ENCODE data around the gene MAGEB10.
A peak's percentile ranks its signal among the peaks of the same experiment; 100 is the strongest.
"Not testable (repeated sequence)": the region's sequence is repeated elsewhere in the genome, so short reads cannot be mapped to it uniquely, and the experiment has no call there.

Gene MAGEB10

DNA sequence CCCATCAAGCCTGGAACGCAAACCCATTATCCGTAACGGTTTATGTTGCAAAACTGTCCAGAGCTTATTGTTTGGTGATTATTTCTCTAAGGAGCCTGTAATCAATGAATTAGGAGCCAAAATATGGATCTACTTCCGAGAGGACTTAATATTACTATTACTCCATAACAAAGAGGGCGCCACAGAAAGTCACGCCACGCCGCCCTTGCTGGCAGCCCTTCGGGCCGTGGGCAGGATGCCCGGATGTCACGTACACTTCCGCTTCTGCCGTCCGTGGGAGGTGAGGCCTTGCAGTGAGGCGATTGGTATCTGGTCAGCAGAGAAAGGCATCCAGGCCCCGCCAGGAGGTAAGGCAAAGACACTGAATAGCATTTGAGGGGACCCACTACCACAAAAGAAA, at the start of gene MAGEB10:
Gene MAGEB10, plus strand, starts transcription at position 301 of the 400 bp plus-strand sequence. CDS start 13,317 bp downstream, outside the sequence.
- DNase-seq = no peak

- no peak for DNase-seq
These were observed 42.1 kb upstream of the MAGEB10 start for GRCh38 chrX:27765718-27766117.

GRCh38 chrX:27767387-27767786, 40.4 kb upstream of the MAGEB10 start:
- DNase-seq = no peak

GRCh38 chrX:27775984-27776383, 31.8 kb upstream of the MAGEB10 start:
- no peak for DNase-seq

DNA sequence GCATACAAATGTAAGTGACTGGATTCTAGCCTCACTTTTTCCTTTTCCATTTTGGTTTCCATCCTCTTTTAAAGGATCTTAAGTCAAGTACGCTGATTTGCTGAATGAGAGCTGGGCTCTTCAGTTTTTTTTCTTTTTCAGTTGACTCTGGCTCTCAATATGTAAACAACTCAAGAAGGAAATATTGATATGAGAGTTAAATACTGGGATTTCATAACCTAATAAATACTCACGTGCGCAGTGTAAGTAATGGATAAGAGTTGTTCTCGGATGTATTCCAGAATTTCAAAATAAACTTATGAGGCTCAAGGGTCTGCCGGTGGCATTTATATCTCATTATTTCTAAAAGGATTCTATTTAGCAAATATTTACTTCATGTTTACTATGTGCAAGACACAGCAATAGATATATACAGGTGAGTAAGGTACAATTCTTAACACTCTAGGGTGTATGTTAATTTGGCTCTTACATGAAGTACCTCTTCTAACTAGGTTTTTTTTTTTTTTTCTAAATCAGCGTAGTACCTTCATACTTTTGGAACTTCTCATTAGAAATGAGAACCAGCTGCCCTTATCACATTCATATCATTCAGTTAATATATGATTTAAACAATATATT, 11.0 kb upstream of the MAGEB10 start:
- DNase-seq = no peak

DNA sequence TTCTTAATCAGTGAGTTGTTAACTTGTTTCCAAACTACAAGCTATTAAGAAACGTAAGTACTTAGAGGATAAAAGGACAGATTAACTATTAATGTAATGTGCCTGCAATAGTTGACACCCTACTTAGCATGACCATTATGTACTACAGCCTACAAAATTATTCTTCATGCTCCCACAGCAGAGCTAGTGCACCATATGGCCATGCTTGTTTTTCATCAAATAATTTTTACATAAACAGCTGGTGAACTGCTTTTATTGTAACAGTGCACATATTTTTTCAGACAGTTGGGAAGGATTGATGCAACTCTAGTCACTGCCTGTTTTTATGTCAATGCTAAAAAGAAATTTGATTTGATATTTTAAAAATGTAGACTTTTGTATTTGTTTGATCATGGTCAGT, 10.2 kb upstream of the MAGEB10 start:
- DNase-seq = no peak

DNA sequence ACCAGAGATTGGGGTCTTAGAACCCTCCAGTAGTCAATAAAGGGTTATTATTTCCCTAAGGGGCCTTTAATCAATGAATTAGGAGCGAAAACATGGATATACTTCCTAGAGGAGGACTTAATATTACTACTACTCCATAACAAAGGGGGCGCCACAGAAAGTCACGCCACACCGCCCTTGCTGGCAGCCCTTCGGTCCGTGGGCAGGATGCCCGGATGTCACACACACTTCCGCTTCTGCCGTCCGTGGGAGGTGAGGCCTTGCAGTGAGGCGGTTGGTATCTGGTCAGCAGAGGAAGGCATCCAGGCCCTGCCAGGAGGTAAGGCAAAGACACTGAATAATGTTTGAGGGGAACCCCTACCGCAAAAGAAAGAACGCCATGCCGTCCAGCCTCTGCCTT, 436 bp downstream of the MAGEB10 start:
- DNase-seq = no peak

GRCh38 chrX:27808991-27809859, 1.4 kb downstream of the MAGEB10 start:
- not testable (repeated sequence) for DNase-seq

GRCh38 chrX:27815209-27815608, 7.4 kb downstream of the MAGEB10 start:
- peak; percentile 56 for DNase-seq

DNA sequence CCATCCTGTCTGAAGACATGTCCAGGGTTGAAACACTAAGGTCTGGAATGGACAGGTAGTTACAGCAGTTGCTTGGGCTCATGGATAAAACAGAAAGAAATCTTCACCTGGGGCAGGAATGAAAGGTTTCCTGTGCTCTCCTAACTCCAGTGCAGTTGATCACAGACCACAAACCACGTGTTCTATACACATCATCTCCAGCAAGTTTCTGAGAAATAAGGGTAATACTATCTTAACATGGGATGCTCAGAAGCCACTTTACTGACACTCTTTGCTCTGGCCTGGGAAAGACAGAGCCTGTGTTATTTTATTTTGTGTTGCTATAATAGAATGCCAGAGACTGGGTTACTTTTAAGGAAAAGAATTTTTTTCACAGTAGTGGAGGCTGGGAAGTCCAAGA, 16.0 kb downstream of the MAGEB10 start:
- DNase-seq = no peak

GRCh38 chrX:27838185-27838584, 30.4 kb downstream of the MAGEB10 start:
- no peak for DNase-seq

- DNase-seq = no peak
These were observed 33.1 kb downstream of the MAGEB10 start for GRCh38 chrX:27840881-27841280.

GRCh38 chrX:27842859-27843258, 35.1 kb downstream of the MAGEB10 start:
- DNase-seq = no peak

DNA sequence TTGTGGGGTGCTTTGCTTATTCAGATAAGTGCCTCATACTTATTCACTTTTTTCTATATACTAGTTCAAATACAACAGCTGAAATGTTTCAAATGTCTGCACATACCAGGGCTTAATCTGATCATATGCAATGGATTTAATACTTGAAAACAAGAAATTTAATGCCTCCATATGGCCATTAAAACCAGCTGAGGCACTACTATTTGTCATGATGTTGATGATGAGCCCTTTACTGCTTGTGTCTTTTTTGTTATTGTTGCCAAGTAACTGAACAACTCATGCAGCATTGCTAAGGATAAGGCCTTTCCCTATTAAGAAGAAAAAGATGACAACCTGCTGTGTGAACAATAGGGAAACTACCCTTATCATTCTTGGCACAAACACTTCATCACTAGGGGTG, 52.5 kb downstream of the MAGEB10 start:
- no peak for DNase-seq

DNA sequence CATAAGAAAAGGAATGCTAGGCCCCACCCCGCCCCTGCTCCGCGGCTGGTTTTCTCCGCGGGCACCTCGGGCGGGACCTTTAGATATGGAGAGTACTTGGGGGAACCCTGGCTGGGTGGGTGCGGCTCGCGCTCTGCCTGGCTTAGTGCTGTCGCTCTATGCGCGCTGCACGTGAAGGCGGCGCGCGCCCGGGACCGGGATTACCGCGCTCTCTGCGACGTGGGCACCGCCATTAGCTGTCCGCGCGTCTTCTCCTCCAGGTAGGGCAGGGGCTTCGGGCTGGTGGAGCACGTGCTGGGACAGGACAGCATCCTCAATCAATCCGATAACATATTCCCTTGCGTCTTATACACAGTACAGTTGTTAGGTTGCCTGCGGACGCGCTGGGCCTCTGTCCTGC, 56.0 kb downstream of the MAGEB10 start:
- DNase-seq = no peak
